B cell (primary cell): ENCODE results near the gene CDCA5.

Experiments
- CTCF ChIP-seq: fragments of 200-600 bp; IDR thresholded peaks from one replicate; pipeline ENCODE4 v1.8.0; 2022; ENCODE audit warnings: antibody characterized with exemption, mild to moderate bottlenecking
- EZH2 ChIP-seq: IDR thresholded peaks from 2 replicates; pipeline ENCODE4 v1.6.1; 2012; ENCODE audit warnings: borderline replicate concordance, low read depth, mild to moderate bottlenecking, moderate library complexity, low read length; ENCODE audit not compliant: insufficient read depth, poor library complexity, severe bottlenecking

- TF ChIP-seq EZH2 (no peak), CTCF (no peak)
Measured at GRCh38 chr11:65132988-65133700, 49.3 kb upstream of the CDCA5 start.
